Skeletal muscle tissue (tissue), 4 donors: Measurements from ENCODE around the gene PSMG4. TPM values are rescaled to one million over a fixed set of nuclear protein-coding genes. Genes with fewer than 3 reads are reported as not detected.

Experiments used
- H3K27ac ChIP-seq: one replicate; pipeline ENCODE4 v1.7.0; 2013; ENCODE audit warnings: mild to moderate bottlenecking, low read depth, low read length, inconsistent platforms
- H3K27me3 ChIP-seq, 3 donors: one replicate each; pipeline ENCODE4 v1.7.0; 2013; ENCODE audit warnings: low read length in 3 of 3; ENCODE audit not compliant: control insufficient read depth in 3 of 3, insufficient read depth in 3 of 3
- H3K36me3 ChIP-seq, 3 donors: one replicate each; pipeline ENCODE4 v1.7.0; 2013; ENCODE audit warnings: low read length in 3 of 3; ENCODE audit not compliant: control insufficient read depth in 3 of 3, insufficient read depth in 3 of 3
- H3K4me1 ChIP-seq, 3 donors: one replicate each; pipeline ENCODE4 v1.7.0; 2013; ENCODE audit warnings: low read length in 3 of 3, mild to moderate bottlenecking in 3 of 3; ENCODE audit not compliant: control insufficient read depth in 3 of 3, insufficient read depth in 3 of 3
- H3K4me3 ChIP-seq, 3 donors: one replicate each; pipeline ENCODE4 v1.7.0; 2013; ENCODE audit warnings: low read length in 3 of 3
- H3K9ac ChIP-seq, 3 donors: one replicate each; pipeline ENCODE4 v1.7.0; 2013; ENCODE audit warnings: low read length in 3 of 3, mild to moderate bottlenecking in 3 of 3, moderate library complexity in 2 of 3, low read depth in 1 of 3
- H3K9me3 ChIP-seq, 3 donors: one replicate each; pipeline ENCODE4 v1.7.0; 2013; ENCODE audit warnings: low read length in 3 of 3; ENCODE audit not compliant: control insufficient read depth in 3 of 3
- total RNA-seq: library from RNA; depleted of rRNA; stranded (reverse); fragments of >200 nt; gene quantifications from one replicate; pipeline ENCODE4 v1.2.3, GENCODE V29; 2014
- donor health status: Osteomylitis.

PSMG4 gene
- total RNA-seq, 1 donor from 2014 or later: 16.7 TPM

- H3K4me1 ChIP-seq: peaks cover 18 to 33% (median 33%) of the 10 kb centered on the region in 3 donors
Measured at GRCh38 chr6:3280866-3281465, 22.2 kb downstream of the PSMG4 start.

GRCh38 chr6:3281631-3282475, 23.1 kb downstream of the PSMG4 start:
- Histone ChIP-seq H3K4me3 (no peak overlapping the region), H3K27me3 (no peaks in the 10 kb centered on the region), H3K27ac (peak overlapping the region; percentile 14), H3K9me3 (no peaks in the 10 kb centered on the region), H3K9ac (peak overlapping the region in 1 of 3 donors; percentile 40), H3K36me3 (peaks cover 3 to 5% (median 3%) of the 10 kb centered on the region in 3 donors), H3K4me1 (peaks cover 18 to 33% (median 33%) of the 10 kb centered on the region in 3 donors)

More at GRCh38 chr6:3280866-3281465, 22.2 kb downstream of the PSMG4 start:
- Histone ChIP-seq H3K9me3 (no peaks in the 10 kb centered on the region), H3K36me3 (peaks cover 3 to 6% (median 5%) of the 10 kb centered on the region in 3 donors), H3K27me3 (no peaks in the 10 kb centered on the region), H3K27ac (no peak overlapping the region), H3K9ac (peak overlapping the region in 1 of 3 donors; percentile 45), H3K4me3 (no peak overlapping the region)

GRCh38 chr6:3282476-3283236, 23.9 kb downstream of the PSMG4 start:
- Histone ChIP-seq H3K27ac (peak overlapping the region; percentile 14), H3K4me1 (peaks cover 18 to 33% (median 33%) of the 10 kb centered on the region in 3 donors), H3K9me3 (no peaks in the 10 kb centered on the region), H3K9ac (no peak overlapping the region), H3K36me3 (peaks cover 3% of the 10 kb centered on the region in 3 donors), H3K4me3 (no peak overlapping the region), H3K27me3 (no peaks in the 10 kb centered on the region)

GRCh38 chr6:3283241-3283640, 24.5 kb downstream of the PSMG4 start:
- Histone ChIP-seq H3K9me3 (no peaks in the 10 kb centered on the region), H3K9ac (no peak overlapping the region), H3K4me3 (no peak overlapping the region), H3K27ac (no peak overlapping the region), H3K27me3 (no peaks in the 10 kb centered on the region), H3K4me1 (peaks cover 18 to 33% (median 33%) of the 10 kb centered on the region in 3 donors), H3K36me3 (peaks cover 0 to 3% (median 3%) of the 10 kb centered on the region in 3 donors)

GRCh38 chr6:3283641-3284435, 25.1 kb downstream of the PSMG4 start:
- no peaks in the 10 kb centered on the region for H3K9me3 ChIP-seq
- H3K27ac ChIP-seq: no peak overlapping the region
- peaks cover 18 to 33% (median 33%) of the 10 kb centered on the region in 3 donors for H3K4me1 ChIP-seq
- no peak overlapping the region for H3K4me3 ChIP-seq
- no peaks in the 10 kb centered on the region for H3K27me3 ChIP-seq
- H3K9ac ChIP-seq: no peak overlapping the region
- peaks cover 0 to 3% (median 3%) of the 10 kb centered on the region in 3 donors for H3K36me3 ChIP-seq

- H3K9me3 ChIP-seq: no peaks in the 10 kb centered on the region
- peaks cover 18 to 36% (median 33%) of the 10 kb centered on the region in 3 donors for H3K4me1 ChIP-seq
- H3K36me3 ChIP-seq: peaks cover 0 to 3% (median 3%) of the 10 kb centered on the region in 3 donors
- H3K9ac ChIP-seq: no peak overlapping the region
- no peak overlapping the region for H3K27ac ChIP-seq
- H3K27me3 ChIP-seq: no peaks in the 10 kb centered on the region
- H3K4me3 ChIP-seq: no peak overlapping the region
Measured at GRCh38 chr6:3284436-3284876, 25.7 kb downstream of the PSMG4 start.

GRCh38 chr6:3285049-3285639, 26.4 kb downstream of the PSMG4 start:
- Histone ChIP-seq H3K27me3 (no peaks in the 10 kb centered on the region), H3K36me3 (peaks cover 0 to 4% (median 3%) of the 10 kb centered on the region in 3 donors), H3K9me3 (no peaks in the 10 kb centered on the region), H3K27ac (no peak overlapping the region), H3K4me1 (peaks cover 18 to 36% (median 33%) of the 10 kb centered on the region in 3 donors), H3K4me3 (no peak overlapping the region), H3K9ac (no peak overlapping the region)

GRCh38 chr6:3285732-3286131, 27.0 kb downstream of the PSMG4 start:
- H3K36me3 ChIP-seq: peaks cover 0 to 7% (median 3%) of the 10 kb centered on the region in 3 donors
- no peaks in the 10 kb centered on the region for H3K9me3 ChIP-seq
- no peak overlapping the region for H3K9ac ChIP-seq
- H3K4me1 ChIP-seq: peaks cover 18 to 36% (median 33%) of the 10 kb centered on the region in 3 donors
- H3K4me3 ChIP-seq: no peak overlapping the region
- no peak overlapping the region for H3K27ac ChIP-seq
- H3K27me3 ChIP-seq: no peaks in the 10 kb centered on the region
